Lower leg skin (tissue), 4 donors: Measurements from ENCODE around the gene PLXDC2. TPM values are rescaled to one million over a fixed set of nuclear protein-coding genes. Genes with fewer than 3 reads are reported as not detected.

Experiments used
- DNase-seq, 2 donors: peaks; one replicate each; pipeline ENCODE4 v3.0.0-alpha.2; 2019; ENCODE audit warnings: low spot score in 2 of 2
- H3K4me3 ChIP-seq: fragments of 200-600 bp; sonication (generic); 2 replicates; pipeline ENCODE4 v1.5.1; 2017; ENCODE audit warnings: mild to moderate bottlenecking, low read depth; ENCODE audit not compliant: poor library complexity, severe bottlenecking
- CTCF ChIP-seq, 3 donors: fragments of 450-650 bp; IDR thresholded peaks; one replicate each; pipeline ENCODE4 v1.5.1; 2016; ENCODE audit warnings: antibody characterized with exemption in 3 of 3, mild to moderate bottlenecking in 3 of 3, moderate library complexity in 2 of 3
- POLR2A ChIP-seq, 2 donors: fragments of 450-650 bp; IDR thresholded peaks; one replicate each; pipeline ENCODE4 v1.6.1; 2016 to 2017; ENCODE audit warnings: antibody characterized with exemption in 2 of 2, mild to moderate bottlenecking in 1 of 2, moderate library complexity in 1 of 2
- WGBS, 2 donors: methylation state at CpG; one replicate each; pipeline ENCODE4 v1.1.5; 2018; 5-methylcytosine and 5-hydroxymethylcytosine counted together
- intact Hi-C: fragments of 100-400 bp; cut with DNase I; formaldehyde crosslinking; loops from one replicate; pipeline ENCODE4 v1.15.0; 2023; ENCODE audit warnings: low total_unique reads
- total RNA-seq, 4 donors: library from RNA; depleted of rRNA; stranded (reverse); fragments of >200 nt; gene quantifications; one replicate each; pipeline ENCODE4 v1.1.0, GENCODE V29; 2016

The PLXDC2 gene
- total RNA-seq, 4 donors from 2014 or later, result 75.3 to 113 (median 95.3) TPM

DNA sequence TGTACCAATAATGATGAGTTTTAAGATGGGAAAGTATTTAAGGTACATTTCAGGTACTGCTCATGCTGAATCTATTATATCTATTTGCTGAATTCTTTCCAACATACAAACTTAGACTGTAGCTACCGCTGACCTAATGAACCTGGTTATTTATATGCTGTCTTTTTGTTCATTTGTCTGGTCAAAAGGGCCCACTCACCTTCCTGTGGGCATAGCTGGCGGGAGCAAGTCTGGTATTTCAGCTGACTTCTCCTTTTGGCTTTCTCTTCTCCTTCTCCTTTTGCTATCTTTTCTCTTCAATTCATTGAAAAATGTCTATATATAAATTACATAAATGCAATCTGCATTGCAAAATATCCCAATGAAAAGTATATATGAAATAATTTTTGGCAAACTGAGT is 9.5 kb downstream of the PLXDC2 start:
- H3K4me3 ChIP-seq, result no peak overlapping the region
- 78 to 79% methylated on average over 2 of the region's 2 CpGs for WGBS, 2 donors
- TF ChIP-seq POLR2A (IDR thresholded peaks at IDR 0.05), result no peak
- no peak for TF ChIP-seq CTCF (IDR thresholded peaks at IDR 0.05)
- no peak for DNase-seq
- intact Hi-C loops, result no loop called here

DNA sequence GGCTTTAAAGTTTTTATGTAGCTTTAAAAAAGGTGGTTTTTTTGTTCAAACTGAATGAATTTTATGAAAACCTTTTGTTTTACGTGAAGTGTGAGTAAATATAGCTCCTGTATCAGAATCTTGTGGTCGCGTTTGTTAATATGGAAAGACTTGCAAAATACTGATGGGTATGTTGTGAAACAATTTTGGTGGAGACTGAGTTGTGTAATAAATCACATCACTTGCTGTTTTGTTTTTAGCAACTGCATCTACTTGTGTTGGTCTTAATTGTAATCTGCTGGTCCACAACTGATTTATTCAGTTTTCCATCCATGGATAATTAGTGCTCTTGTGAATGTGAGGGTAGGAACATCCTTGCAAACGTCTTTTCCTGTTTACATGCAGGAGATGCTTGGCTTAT is 10.5 kb downstream of the PLXDC2 start:
- 27 to 38% methylated on average over 4 of the region's 4 CpGs for WGBS, 2 donors
- no peak overlapping the region for H3K4me3 ChIP-seq
- intact Hi-C loops, result no loop called here
- no peak for DNase-seq
- TF ChIP-seq POLR2A (IDR thresholded peaks at IDR 0.05) (no peak), CTCF (IDR thresholded peaks at IDR 0.05) (no peak)

- no peak for TF ChIP-seq CTCF (IDR thresholded peaks at IDR 0.05)
- no peak for TF ChIP-seq POLR2A (IDR thresholded peaks at IDR 0.05)
- WGBS, 2 donors, result 29 to 50% methylated on average over 3 of the region's 3 CpGs
- peak in 1 of 2 donors; percentile 77 for DNase-seq
- no peak overlapping the region for H3K4me3 ChIP-seq
- intact Hi-C loops, result no loop called here
These were observed 12.2 kb downstream of the PLXDC2 start for GRCh38 chr10:19828278-19829049.

DNA sequence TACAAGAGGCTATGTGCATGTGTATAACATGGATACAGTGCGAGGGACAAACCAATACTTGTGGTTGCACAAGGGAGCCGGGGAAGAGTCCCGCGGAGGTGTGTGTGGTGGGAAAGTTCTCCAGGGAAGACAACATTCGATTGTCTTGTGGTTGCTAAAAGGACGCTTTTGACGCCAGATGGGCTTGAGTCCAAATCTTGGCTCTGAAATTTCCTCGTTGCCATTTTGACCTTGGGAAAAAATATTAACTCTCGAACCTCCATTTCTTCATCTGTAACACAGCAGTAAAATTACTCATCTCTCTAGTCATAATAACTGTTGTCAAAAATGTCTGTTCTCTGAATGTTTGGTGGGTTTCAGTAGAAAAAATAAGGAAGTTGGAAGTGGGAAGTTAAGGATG is 16.5 kb downstream of the PLXDC2 start:
- no peak for DNase-seq
- H3K4me3 ChIP-seq, result no peak overlapping the region
- 21 to 36% methylated on average over 9 of the region's 9 CpGs for WGBS, 2 donors
- TF ChIP-seq POLR2A (IDR thresholded peaks at IDR 0.05) (no peak), CTCF (IDR thresholded peaks at IDR 0.05) (no peak)
- intact Hi-C loops, result no loop called here

- DNase-seq, result no peak
- H3K4me3 ChIP-seq, result no peak overlapping the region
- no peak for TF ChIP-seq CTCF (IDR thresholded peaks at IDR 0.05)
- no peak for TF ChIP-seq POLR2A (IDR thresholded peaks at IDR 0.05)
- intact Hi-C loops, result no loop called here
- WGBS, 2 donors, result 50 to 60% methylated on average over 8 of the region's 8 CpGs
These were observed 17.1 kb downstream of the PLXDC2 start for GRCh38 chr10:19833170-19833824.
